GM18867 (cell line): ENCODE measurements around the gene WTAP.
"Not testable (repeated sequence)": the region's sequence is repeated elsewhere in the genome, so short reads cannot be mapped to it uniquely, and the experiment has no call there.

Experiments used
- ATAC-seq: cut with Tn5 transposase; IDR thresholded peaks from one replicate; pipeline ENCODE4 v1.9.1; 2021; ENCODE audit warnings: mild to moderate bottlenecking, moderate library complexity; ENCODE audit not compliant: unreplicated experiment

WTAP gene

DNA sequence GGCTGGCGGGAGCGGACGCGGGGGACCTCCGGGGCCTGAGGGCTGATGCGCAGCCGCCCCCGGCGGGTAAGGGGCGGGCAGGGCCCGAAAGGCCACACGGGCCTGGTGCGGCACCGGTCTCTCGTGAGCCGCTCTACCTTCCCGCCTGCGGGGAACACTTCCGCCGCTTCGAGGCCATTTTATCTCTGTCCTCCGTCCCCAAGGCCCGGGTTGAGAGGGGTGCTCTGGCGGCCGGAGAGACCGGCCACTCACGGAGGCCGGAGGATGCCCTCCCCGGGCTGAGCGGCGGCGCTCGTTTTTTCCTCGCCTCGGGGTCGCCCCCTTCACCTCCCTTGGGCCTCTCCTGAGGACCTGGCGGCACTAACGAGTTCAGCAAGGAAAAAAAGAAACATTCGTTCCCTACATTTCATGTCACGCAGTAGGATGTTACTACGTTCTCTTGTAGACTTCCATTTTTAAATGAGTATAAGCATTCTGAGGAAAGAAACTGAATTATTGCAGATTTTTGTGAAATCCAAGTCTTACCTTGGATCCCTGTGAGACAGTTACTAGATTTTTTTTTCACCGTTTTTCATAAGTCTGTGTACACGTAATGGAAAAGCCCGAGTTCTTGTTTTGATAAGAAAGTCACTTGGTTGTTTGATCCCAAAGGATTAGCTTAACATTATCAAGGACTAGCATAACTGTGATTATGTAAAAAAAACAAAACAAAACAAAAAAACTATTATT, 575 bp downstream of the WTAP start:
- peak; percentile 36 for ATAC-seq

DNA sequence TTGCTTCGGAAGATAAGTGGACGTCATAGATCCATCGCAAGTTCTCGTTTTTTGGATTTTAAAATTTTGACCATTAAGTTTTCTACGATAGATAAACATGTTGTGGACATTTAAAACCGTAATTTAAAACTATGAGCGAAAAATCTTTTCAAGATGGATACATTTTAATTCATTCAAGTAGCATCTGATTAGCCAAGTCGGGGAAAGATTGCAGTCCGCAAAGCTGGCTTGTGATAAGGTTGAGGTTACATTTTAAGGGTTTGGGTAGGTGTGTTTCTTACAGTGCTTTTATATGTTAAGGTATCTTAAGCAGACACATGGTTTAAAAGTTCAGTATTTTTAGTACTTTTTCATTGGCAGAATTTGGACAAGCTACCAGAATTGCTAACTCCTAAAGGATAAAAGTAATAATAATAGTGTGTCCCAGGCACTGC, 1.2 kb downstream of the WTAP start:
- ATAC-seq, result no peak

DNA sequence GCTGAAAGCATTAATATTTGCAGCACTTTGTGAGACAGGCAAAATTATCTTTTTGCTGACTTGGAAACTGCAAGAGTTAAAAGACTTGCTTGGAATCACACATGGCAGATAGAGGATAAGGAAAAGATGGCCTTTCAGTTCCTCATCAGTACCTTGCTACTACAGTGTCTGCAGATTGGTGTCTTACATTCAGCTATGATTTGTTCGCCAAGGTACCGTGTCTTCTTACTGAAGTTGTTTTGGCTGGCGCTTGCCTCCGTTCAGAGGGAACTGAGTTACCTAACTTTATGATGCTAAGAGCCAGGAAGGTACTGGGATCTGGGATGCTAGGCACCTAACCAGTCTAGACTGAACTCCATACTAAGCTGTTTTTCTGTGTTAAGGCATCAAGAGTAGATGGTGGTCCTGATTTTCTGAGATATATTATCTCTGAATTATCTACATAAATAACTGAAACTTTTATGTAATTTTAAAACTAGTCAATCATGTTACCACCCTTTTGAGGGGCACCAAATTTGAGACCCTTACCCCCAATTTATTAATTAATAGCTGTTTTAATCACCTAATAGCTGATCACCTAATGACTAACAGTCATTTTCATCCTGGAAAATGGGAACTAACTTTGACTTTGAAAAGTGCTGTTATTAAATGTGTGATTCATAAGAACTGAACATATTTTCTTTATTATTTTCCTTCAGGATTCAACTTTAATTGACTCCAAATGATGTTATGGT, 2.5 kb downstream of the WTAP start:
- ATAC-seq, result peak; percentile 23

DNA sequence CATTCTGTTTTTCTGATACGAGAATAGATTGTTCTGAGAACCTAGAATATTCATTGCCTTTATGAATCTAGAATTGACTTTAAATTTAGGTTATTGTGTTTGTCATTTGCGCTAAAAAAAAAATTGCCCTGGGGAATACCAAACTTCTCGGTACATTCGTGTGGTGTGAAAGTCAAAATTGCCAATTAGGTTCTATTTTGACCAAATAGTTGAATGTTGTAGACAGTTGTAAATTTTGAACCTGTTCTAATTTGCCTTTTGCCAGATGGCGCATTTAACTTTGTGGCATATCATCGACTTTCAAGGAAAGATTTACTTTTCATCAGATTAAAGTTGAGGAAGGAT, 3.0 kb downstream of the WTAP start:
- no peak for ATAC-seq

DNA sequence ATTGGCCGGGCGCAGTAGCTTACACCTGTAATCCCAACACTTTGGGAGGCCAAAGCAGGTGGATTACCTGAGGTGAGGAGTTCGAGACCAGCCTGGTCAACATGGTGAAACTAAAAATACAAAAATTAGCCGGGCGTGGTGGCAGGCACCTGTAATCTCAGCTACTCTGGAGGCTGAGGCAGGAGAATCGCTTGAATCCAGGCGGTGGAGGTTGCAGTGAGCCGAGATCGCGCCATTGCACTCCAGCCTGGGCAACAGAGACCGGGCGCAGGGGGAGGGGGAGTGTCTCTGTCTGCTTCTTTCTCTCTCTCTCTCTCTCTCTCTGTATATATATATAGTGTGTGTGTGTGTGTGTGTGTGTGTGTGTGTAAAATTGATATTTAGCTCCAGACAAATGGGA, 5.2 kb downstream of the WTAP start:
- not testable (repeated sequence) for ATAC-seq

DNA sequence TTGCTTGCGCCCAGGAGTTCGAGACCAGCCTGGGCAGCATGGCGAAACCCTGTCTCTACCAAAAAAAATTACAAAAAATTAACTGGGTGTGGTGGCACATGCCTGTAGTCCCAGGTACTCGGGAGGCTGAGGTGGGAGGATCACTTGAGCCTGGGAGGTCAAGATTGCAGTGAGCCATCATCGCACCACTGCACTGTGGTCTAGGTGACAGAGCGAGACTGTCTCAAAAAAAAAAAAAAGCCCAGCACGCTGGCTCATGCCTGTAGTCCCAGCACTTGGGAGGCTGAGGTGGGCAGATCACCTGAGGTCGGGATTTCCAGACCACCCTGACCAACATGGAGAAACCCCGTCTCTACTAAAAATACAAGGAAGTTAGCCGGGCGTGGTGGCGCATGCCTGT, 6.1 kb downstream of the WTAP start:
- ATAC-seq, result not testable (repeated sequence)

DNA sequence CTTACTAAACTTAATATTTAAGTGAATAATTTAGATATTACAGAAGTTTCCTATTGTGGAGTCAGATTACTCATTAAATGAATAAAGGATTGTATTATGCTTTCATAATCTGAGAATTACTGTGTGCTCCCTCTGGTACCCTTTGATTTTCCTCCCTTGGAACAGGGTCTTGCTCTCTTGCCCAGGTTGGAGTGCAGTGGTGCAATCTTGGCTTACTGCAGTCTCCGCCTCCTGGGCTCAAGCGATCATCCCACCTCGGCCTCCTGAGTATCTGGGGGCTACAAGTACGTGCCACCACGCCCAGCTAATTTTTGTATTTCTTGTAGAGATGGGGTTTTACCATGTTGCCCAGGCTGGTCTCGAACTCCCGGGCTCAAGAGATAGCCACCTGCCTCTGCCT, 9.6 kb downstream of the WTAP start:
- ATAC-seq, result no peak

DNA sequence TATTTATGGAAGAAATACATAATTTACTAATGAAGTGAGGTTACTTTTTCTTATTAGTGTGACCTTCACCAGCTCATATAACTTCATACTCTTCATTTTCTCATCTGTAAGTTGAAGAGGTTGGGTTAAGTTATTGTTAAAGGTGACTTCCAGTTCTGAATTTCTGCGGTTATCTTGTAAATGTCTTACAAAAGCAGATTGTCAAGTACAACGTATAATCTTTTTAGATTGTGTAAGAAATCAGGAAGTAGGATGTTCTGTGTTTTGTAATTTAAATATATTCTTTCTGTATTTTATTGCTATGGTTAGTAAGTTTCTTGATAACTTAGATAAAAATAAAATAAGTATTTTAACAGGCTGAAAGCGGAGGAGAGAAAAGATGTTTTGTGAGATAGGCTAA, 12.0 kb downstream of the WTAP start:
- no peak for ATAC-seq

DNA sequence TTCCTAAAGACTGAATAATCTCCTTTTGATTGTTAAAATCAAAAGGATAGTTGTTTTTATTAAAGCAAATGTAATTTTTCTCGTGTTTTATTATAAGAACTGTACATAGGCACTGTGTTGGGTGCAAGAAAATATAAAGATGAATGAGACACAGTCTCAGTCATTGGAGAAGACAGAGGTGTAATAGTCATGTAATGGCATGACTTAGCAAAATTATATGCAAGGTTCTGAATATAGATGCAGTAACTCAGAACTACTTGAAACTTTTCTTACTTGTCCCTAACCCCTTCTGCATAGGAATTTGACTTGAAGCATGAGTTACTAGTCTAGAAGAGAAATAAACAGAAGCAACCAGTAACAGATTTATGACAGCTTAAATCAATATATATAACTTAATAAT, 14.9 kb downstream of the WTAP start:
- no peak for ATAC-seq

DNA sequence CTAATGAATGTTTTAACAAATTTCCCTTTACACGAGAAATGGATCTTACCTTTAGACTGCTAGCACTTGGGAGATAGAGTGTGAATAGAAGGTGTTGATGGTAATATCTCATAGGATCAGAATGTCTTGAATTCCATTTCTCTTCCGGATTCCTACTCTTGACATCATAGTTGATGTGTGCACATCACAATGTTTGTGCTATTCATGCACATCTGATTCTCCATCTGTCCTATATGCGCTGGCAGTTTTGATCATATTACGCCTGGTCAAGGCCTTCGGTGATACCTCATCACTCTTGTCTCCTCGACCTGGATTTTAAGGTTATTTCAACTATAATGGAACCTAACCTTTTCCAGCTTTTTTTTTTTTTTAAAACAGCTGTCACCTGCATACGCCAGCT, 17.8 kb downstream of the WTAP start:
- ATAC-seq, result no peak

DNA sequence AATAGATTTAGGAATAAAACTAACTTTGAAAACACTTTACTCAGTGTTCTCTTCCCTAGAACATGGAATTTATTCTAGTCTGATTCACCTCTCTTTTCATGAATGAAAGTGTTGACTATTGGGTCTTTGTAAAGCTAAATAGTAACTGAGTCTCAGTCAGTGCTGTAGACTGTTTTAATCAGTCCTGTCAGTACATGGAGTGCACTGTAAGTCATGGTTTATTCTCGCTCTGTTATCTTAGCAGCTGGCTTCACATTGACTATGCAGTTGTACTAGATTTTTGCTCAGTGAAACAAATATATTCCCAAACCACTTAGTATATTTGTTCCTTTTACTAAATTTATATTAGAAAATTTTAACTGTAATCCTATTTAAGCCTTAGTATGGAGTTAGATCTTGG, 19.5 kb downstream of the WTAP start:
- ATAC-seq, result no peak

DNA sequence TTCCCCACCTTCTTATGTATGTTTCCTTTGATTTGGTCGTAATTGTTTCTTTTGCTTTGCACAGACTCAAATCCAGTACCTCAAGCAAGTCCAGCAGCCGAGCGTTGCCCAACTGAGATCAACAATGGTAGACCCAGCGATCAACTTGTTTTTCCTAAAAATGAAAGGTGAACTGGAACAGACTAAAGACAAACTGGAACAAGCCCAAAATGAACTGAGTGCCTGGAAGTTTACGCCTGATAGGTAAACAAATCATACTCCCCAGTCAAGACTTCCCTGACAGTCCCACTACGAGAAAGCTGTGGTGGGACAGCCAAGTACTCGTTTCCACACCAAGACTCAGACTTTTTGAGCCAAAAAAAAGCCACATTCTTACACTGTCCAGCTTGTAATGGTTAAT, 20.8 kb downstream of the WTAP start:
- ATAC-seq, result not testable (repeated sequence)

DNA sequence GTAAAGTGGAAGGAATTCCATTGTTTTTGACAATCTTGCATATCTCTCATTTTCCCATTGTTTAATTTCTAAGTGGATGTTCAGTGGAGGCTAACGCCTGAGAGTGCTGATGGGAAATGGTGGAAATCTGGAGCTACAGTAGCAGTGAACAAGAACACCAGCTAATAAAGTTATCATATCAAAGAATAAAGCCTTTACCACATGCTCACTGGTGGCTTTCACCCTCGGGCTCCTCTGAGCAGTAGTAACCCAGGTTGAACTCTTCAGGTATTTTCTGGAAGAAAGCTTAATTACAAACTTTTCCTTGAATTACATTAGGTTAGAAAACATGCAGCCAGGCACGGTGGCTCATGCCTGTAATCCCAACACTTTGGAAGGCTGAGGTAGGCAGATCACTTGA, 24.1 kb downstream of the WTAP start:
- no peak for ATAC-seq

DNA sequence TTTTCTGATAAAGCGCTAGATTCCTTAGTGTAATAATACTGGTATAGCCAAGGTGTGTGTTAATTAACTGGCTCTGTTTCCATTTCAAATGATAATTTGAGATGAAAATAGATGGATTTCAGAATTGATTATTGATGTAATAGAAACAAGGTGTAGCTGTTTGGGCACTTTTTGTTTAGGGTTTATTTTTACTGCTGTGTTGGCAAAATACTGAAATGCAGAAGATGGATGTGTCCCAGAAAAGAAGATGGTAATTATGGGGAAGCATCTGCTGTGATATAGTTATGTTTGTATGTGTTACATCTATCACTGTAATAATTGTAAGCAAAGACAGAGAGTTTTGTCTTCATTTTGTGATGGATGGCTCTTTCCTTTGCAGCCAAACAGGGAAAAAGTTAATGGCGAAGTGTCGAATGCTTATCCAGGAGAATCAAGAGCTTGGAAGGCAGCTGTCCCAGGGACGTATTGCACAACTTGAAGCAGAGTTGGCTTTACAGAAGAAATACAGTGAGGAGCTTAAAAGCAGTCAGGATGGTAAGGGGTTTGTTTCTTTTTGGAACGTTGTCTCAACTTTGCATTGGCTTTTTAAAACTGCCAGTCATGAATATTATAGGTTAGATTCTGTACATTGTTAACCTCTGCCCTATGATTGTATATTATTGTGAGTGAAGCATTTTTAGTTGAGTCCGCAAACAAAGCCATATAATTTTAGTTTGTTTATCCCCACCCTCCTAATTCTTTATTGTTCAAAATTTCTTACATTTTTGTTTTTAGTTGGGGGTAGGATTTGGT, 26.0 kb downstream of the WTAP start:
- no peak for ATAC-seq

DNA sequence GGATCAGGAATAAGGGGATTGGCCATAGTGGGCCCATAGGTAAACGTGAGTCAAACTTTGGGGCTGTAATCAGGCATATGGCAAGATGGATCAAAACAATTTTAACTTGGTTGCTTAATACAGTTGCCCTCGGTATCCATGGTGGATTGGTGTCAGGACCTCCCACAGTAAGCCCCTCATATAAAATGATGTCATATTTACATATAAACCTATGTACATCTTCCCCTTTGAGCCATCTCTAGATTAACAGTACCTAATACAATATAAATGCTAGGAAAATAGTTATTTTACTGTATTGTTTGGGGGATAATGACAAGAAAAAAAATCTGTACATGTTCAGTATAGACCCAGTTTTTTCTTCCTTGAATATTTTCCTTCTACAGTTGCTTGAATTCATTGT, 27.1 kb downstream of the WTAP start:
- no peak for ATAC-seq

DNA sequence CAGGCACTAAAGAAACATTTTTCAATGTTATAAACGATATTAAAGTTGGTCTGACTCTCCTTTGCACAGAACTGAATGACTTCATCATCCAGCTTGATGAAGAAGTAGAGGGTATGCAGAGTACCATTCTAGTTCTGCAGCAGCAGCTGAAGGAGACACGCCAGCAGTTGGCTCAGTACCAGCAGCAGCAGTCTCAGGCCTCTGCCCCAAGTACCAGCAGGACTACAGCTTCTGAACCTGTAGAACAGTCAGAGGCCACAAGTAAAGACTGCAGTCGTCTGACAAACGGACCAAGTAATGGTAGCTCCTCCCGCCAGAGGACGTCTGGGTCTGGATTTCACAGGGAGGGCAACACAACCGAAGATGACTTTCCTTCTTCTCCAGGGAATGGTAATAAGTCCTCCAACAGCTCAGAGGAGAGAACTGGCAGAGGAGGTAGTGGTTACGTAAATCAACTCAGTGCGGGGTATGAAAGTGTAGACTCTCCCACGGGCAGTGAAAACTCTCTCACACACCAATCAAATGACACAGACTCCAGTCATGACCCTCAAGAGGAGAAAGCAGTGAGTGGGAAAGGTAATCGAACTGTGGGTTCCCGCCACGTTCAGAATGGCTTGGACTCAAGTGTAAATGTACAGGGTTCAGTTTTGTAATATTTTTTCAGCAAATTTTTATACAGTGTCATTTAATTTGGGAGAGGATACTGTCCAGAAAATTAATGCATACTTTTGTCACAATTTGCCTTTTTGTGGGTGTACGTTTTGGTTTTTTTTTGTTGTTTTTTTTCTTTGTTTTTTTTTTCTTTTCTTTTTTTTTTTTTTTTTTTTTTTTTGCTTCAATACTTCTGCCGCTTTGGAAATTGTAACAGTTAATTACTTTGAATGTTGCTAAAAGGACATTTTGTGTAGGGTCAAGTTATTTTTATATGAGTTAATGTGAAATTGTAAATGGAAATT, 27.9 kb downstream of the WTAP start:
- ATAC-seq, result no peak

DNA sequence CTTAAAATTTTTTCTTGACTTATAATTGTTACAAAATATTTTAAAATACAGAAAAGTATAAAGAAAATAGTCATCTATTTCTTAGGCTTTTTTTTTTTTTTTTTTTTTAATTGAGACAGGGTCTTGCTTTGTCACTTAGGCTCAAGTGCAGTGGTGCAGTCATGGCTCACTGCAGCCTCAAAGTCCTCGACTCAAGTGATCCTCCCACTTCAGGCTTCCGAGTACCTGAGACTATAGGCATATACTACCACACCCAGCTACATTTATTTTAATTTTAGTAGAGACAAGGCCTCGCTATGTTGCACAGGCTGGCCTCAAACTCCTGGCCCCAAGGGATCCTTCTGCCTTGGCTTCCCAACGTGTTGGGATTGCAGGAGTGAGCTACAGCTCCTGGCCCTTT, 29.2 kb downstream of the WTAP start:
- ATAC-seq, result no peak

DNA sequence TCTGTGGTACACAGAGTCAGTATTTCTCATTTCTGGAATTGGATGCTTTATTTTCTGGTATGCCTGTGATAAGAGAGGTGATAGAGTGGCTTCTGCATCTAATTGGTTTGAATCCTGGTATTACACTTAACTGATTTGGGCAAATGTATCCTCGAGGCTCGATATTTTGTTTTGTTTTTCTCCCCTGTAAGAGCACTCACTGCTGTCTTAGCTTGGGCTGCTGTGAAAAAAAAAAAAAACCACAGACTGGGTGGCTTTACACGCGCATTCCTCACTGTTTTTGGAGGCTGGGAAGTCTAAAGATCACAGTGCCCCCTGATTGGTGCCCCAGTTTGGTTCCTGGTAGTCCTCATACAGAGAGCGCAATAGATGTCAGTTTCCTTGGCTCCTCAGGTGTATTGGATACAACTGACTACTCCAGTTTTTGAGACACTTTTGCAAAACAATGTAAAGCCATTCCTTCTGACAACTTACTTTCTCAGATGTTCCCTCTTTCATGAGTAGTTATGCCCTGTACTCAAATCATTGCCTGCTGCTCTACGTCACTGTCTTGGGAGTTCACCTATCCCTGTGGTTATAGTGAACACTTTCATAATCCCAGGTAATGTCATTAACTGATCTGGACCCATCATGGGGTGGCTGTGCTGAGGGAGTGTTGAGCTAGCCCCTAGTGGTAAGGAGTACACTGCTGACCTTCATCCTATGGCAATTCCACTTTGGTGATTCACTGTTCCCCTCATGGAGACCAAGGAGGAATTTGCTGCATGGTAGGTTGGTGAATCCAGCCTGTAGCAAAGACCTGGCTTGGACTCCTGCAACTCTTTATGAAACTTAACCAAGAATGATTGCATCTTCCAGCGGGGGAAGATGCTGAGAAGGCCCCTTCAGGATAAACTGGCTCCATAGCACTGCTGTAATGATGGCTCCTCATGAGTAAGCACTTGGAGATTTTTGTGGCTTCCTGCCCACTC, 31.0 kb downstream of the WTAP start:
- ATAC-seq, result no peak

DNA sequence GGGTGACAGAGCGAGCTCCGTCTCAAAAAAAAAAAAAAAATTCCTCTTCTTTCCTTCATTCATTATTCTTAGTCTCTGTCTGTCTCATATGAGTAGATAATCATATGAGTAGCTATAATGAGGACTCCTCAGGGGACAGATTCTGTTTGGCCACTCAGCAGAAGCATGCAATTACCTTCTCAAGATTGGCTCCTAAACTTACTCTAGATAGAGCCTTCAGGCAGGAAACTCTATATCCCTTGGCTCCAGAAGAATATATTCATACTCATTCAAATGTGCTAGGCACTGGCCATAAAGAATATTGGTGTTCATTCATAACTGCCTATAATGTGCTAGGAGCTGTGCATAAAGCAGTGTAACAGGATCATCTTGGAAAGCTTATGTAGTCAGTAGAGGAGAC, 32.3 kb downstream of the WTAP start:
- ATAC-seq, result no peak

DNA sequence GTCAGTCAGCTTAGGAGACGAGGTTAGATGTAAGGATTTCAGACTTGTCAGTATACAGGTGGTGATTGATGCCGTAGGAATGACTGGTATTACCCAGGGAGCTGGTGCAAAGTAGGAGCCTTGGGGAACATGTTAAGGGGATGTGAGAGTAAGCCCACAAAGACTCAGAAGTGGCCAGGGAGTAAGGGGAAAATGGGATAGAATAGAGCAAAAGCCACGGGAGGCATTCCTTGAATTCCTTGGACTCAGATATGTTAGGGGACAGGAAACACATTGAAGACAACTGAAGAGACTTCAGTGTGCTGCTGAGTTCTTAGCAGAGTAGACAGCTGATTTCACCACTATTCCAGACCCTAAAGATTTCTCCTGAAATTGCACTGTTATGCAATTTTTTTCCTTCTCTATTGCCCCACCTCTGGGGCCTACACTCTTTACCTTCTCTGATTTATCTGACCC, 33.3 kb downstream of the WTAP start:
- ATAC-seq, result no peak
